SH-SY5Y (cell line): ENCODE measurements around the gene GSTM4.

Experiments
- GATA2 ChIP-seq: IDR thresholded peaks from 2 replicates; pipeline ENCODE4 v1.6.1; 2011; ENCODE audit warnings: mild to moderate bottlenecking, low read depth, low read length
- GATA3 ChIP-seq: IDR thresholded peaks from 2 replicates; pipeline ENCODE4 v1.6.1; 2011; ENCODE audit warnings: low read depth, mild to moderate bottlenecking, low read length, moderate library complexity

The GSTM4 gene

GRCh38 chr1:109655615-109656519, at the start of gene GSTM4:
TSS of gene GSTM4 (plus strand) at chr1:109656099. CDS start at chr1:109656390, 291 bp downstream.
- TF ChIP-seq GATA3 (no peak), GATA2 (no peak)

- no peak for TF ChIP-seq GATA3
- no peak for TF ChIP-seq GATA2
Observed at GRCh38 chr1:109609881-109610280, 46.0 kb upstream of the GSTM4 start.

GRCh38 chr1:109610609-109611307, 45.1 kb upstream of the GSTM4 start:
- TF ChIP-seq GATA2 (no peak), GATA3 (no peak)

- TF ChIP-seq GATA2 = no peak
- TF ChIP-seq GATA3 = no peak
Observed at GRCh38 chr1:109611308-109611990, 44.5 kb upstream of the GSTM4 start.

GRCh38 chr1:109613361-109614147, 42.3 kb upstream of the GSTM4 start:
- TF ChIP-seq GATA3 (no peak), GATA2 (no peak)

GRCh38 chr1:109615879-109616278, 40.0 kb upstream of the GSTM4 start:
- TF ChIP-seq GATA3 (no peak), GATA2 (no peak)

GRCh38 chr1:109616391-109616790, 39.5 kb upstream of the GSTM4 start:
- TF ChIP-seq GATA3 (no peak), GATA2 (no peak)

- TF ChIP-seq GATA2 (no peak), GATA3 (no peak)
Observed at GRCh38 chr1:109617291-109617801, 38.6 kb upstream of the GSTM4 start.

- TF ChIP-seq GATA2 = no peak
- no peak for TF ChIP-seq GATA3
Observed at GRCh38 chr1:109618661-109619575, 37.0 kb upstream of the GSTM4 start.

GRCh38 chr1:109619576-109620400, 36.1 kb upstream of the GSTM4 start, which contains the start of the genes AMPD2 and GNAT2:
TSS of gene AMPD2 (plus strand) at chr1:109619837. CDS start at chr1:109621176, 1,339 bp downstream.
TSS of gene GNAT2 (minus strand) at chr1:109619616. CDS start at chr1:109612870, 6,746 bp downstream.
- TF ChIP-seq GATA2 (no peak), GATA3 (no peak)

GRCh38 chr1:109620401-109620791, 35.5 kb upstream of the GSTM4 start:
- TF ChIP-seq GATA3 (no peak), GATA2 (no peak)

GRCh38 chr1:109620841-109621286, 35.0 kb upstream of the GSTM4 start:
- TF ChIP-seq GATA3 (no peak), GATA2 (no peak)
